ENCODE data around the gene METTL22.

Gene METTL22

DNA sequence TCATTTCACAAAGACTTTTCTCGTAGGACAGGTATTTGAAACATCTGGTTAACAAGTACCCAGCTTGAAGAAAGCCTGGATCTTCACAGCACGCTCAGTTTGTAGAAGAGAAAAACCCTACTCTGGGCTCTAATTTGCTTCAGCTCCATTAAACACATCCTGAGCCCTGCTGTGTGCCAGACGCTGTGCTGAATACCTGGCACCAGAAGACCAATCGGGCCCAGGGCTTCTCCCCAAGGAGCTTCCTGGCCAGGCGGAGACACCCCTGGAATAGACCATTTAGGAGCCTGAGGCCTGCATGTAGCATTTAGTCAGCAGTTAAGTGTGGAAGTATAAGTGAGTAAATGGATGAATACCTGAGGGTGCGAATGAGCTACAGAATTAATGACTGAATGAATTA lies 44.0 kb downstream of the METTL22 start:
- DNase-seq (ENCODE audit: low read depth, low spot score), result no peak

DNA sequence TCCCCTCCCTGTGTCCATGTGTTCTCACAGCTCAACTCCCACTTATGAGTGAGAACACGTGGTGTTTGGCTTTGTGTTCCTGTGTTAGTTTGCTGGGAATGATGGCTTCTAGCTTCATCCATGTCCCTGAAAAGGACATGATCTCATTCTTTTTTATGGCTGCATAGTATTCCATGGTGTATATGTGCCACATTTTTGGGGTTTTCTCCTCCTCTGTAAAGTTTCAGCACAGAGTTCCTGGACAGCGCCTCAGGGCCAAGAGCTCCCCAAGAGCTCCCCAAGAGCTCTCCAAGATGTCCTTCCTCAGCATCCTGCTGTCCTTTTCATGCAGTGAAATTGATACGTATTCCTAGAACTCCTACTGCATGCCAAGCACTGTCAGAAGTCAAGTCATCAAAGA lies 46.0 kb downstream of the METTL22 start:
- no peak for DNase-seq (ENCODE audit: low read depth, low spot score)

DNA sequence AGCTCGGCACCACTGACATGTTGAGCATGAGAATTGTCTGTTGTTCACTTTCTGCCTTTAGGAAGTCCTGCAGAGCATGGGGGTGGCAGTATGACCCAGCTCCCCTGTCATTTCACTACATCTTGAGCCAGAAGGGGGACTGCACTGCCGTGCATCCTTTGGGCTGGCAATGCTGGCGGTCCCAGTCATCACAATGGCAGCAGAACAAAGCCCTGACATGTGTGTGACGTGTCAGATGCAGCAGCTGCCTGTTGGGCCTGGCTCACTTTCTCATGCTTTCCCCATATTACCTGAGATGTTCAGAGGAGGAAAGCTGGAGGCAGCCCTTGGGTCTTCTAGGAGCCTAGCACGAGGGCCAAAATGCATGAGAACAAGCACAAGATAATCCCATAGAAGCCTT lies 46.6 kb downstream of the METTL22 start:
- DNase-seq (ENCODE audit: low read depth, low spot score), result no peak

DNA sequence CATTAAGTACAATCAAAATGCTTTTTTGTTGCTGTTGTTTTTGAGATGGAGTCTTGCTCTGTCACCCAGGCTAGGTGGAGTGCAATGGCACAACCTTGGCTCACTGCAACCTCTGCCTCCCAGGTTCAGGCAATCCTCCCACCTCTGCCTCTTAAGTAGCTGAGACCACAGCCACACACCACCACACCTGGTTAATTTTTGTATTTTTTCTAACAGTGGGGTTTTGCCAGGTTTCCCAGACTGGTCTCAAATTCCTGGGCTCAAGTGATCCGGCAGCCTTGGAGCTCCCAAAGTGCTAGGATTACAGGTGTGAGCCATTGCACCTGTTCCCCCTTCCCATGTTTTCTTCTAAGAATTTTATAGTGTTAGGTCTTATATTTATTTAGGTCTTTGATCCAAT lies 48.0 kb downstream of the METTL22 start:
- DNase-seq (ENCODE audit: low read depth, low spot score), result no peak

DNA sequence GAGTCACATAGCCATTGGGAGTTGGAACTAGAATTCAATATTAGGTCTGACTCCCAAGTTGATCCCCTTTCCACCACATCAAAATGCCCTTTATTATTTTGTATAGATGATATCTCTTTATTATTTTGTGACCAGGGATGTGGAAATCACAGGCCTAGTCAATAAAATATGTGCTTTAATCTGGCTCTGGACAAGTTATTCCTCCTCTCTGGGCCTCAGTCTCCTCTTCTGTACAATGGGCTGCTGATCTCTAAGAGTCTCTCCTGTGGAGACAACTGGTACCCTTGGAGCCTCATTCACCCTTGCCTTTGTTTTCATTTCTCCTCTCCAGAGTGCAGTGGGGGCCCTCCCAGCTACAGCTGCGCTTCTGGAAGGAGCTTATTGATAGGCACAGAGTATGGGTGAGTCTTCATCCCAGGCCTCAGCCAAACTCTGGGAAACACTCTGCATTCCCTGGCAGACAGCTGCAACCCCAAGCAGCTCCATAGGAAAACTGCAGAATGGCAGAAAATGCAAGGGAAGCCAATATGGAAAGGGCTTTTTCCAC lies 48.6 kb downstream of the METTL22 start:
- DNase-seq (ENCODE audit: low read depth, low spot score), result no peak

DNA sequence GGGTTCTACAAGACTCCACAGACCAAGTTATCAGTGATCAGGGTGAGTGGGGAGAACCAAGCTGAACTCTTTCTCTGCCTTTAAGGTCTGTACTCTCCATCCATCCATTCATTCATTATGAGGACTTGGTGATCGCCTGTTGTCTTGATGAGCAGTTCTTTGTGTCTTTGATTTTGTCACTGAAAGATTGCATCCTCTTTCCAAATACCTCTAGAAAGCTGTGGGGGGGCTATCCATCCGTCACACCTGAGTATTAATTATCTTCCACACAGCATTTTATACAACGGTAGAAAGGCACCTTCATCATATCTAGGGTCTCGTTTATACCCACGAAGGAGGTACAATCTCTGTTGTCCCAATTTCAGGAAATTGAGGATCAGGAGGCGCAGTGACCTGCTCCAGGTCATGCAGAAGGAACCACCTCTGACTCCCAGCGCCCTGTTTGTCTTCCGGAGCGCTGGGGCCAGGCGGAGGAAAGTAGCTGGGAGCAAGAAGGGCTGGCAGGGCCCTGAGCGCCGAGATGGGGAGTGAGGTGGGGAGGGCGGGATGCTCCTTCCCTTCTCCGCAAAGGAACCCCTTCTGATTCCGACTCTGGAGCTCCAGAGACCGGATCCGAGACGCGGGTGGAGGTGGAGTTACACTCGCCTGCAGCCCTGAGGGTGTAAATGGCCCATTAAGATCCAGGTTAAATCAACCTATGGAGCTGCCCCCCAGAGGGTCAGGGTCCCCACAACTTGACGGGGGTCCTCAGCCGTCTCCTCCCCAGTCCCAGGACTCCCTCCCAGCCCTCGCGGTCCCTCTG lies 52.3 kb downstream of the METTL22 start:
- DNase-seq (ENCODE audit: low read depth, low spot score), result no peak

DNA sequence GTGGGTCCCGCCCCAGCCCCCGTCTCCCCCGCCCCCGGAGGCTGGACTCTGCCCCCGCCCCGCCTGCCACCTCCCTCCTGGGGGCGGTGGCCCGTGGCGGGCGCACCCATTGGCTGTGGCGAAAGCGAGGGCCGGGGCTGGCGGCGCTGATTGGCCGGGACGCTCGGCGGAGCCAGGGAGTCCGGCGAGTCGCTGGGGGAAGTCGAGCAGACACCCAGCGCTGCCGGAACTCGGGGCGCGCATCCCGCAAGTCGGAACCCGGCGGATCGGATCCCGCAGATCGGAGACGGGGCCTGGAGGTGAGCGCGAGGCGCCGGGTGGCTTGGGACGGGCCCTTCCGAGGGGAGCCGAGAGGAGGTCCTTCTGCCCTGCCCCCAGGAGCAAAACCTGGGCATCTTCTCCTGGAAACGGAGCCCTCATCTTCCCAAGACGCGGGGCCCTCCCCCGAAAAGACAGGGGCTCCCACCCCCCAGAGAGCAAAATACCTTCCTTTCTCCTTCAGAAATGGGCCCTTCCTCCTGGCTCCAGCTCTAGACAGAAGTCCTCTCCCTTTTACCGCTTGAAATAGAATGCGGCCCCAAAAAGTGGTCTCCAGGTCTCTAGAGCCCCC lies 53.0 kb downstream of the METTL22 start, which contains the start of gene ABAT:
Gene ABAT, plus strand, starts transcription at position 205 of the 610 bp plus-strand sequence. CDS start 61,123 bp downstream, outside the sequence.
- DNase-seq (ENCODE audit: low read depth, low spot score), result peak; percentile 58

DNA sequence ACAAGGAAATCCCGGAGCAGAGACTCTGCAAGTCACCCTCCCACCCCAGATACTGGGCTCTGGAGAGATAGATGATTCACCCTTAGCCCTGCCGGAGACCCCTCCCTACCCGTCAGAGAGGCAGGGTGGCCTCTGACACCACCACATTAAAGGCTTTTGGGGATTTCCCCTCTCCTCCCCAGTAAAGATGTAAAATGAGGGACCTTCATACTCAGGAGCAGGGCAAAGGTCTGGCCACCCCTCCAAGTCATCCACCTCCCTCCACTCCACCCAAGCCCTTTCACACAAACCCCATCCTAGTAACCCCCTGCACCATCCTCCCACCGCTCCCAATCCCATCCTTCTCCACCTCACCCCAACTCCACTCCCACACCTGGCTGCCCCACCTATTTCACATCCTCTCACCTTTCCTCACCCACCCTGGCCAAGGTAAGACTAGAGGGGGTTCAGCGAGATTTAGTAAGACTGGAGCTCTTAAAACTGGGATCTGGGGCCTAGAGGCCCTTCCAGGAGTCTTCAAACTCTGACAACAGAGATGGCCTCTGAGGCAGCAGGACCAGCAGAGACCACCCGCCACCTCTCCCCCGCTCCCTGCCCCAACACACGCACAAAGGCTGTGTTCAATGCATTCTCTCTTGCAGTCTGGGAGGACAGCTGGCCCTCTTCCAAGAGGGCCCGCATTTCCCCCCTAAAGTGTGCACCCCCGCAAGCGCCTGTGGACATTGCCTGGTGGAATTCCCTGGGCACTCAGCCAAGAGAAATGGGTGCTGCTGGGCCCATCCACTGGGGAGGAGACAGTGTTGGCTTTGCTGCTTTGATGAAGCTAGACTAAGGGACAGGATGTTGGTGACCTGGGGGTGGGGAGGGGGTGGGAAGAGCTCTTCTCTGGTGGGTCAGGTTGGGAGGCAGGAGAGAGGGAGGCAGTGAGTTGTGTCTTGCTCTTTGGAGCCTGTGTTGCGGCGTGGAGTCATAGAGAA lies 54.0 kb downstream of the METTL22 start:
- peak; percentile 15 for DNase-seq (ENCODE audit: low read depth, low spot score)

DNA sequence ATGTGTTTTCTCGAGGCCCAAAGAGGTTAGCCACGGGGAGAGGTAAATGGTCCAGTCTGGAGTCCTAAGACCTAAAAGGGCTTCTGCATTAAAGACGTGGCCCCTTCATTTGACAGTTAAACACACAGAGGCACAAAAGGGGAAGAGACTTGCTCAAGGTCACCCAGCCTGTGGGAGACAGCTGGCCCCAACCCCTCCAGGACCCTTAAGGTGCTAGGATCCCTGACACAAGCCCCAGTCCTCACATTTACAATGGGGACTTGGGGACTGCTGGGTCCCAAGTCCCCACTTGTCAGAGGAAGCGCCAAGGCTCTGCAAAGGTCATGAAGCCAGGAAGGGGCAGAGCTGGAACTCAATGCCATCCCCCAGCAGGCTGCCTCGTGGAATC lies 54.7 kb downstream of the METTL22 start:
- DNase-seq (ENCODE audit: low read depth, low spot score), result no peak

DNA sequence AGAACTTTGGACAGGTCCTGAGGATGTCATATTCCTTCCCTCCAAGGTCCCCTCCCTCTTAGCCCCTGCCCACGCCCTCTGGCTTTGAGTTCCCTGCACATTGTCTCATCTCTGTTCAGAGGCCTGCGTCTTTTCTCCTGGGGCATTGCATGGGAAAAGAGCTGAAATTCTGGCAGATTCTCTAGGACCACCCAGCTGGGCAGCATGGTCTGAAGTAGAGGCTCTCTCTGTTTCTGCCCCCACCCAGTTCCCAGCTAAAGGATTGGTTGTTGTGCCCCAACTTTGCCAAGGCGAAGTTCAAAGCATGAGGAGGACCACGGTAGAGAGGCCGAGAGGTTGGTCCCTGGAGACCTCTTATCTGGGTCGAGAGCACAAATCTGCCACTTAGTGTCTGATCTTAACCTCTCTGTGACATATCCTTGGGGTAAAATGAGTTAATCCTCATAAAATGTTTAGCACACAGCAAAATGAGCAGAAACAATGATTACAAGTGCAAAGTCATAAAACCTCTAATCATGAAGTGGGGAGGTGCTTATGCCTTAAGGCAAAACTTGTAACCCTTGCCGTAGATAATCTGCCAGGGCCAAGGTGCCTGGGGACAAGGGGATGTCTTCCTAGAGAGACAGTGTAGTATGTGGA lies 55.4 kb downstream of the METTL22 start:
- no peak for DNase-seq (ENCODE audit: low read depth, low spot score)

DNA sequence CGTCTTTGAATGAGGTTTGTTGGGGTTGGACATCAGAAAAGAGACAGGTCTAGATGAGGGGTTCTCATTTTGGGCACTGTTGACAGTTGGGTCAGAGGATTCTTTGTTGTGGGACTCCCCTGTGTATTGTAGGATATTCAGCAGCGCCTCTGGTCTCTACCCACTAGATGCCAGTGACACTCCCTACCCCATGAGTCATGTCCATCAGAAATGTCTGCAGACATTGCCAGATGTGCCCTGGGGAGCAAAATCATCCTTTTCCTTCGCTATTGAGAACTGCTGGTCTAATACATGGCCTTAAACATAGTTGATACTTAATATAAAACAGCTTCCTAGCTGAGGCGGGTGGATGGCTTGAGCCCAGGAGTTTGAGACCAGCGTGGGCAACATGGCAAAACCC lies 56.0 kb downstream of the METTL22 start:
- DNase-seq (ENCODE audit: low read depth, low spot score), result no peak

DNA sequence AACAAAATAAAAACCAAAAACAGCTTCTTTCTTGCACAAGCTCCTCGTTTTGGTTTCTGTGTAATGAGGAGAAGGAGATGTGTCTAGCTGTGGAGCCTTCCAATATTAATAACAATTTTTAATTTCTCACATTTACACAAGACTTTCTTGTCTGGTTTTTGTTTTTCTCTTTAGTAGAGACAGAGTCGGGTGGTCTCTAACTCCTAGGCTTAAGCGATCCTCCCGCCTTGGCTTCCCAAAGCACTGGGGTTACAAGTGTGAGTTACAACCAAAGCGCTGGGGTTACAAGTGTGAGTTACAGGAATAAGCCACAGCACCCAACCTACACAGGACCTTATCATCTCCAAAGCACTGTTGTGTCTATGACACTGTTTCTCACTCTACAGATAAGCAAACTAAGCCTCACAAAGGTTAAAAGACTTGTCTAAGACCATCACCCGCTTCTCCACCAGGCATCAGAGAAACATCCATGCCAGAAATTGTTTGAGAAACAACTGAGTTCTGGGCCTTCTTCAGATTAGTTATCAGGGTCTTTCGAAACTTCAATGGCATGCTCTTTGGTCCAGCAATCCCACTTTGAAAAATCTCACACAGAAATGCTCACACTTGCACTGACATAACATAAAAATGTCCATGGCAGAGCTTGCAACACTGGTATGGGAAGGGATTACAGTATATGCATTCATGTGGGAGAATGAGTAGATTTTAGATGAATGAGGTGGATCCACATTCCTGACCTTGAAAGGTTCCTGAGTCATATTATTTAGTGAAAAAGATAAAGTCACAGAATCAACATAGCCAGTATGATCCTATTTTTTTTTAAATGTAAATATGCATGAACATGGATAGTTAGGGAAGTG lies 56.8 kb downstream of the METTL22 start:
- DNase-seq (ENCODE audit: low read depth, low spot score), result no peak

DNA sequence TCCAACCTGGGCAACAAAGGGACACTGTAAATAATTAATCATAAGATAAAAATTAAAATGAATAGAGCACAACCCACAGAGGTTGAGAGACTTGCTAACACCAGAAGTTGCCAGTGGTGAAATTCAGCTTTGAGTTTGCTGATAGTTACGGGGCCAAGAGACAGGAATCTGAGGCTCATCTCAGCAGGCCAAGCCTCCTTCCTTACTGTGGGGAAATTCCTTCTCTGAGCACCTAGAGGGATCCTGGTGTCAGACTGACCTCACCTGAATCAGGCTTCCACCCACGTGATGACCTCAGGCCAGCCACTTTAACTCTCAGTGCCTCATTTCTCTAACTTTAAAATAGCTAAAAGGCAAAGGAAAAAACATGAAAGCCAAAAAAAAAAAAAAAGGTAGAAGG lies 57.7 kb downstream of the METTL22 start:
- no peak for DNase-seq (ENCODE audit: low read depth, low spot score)

DNA sequence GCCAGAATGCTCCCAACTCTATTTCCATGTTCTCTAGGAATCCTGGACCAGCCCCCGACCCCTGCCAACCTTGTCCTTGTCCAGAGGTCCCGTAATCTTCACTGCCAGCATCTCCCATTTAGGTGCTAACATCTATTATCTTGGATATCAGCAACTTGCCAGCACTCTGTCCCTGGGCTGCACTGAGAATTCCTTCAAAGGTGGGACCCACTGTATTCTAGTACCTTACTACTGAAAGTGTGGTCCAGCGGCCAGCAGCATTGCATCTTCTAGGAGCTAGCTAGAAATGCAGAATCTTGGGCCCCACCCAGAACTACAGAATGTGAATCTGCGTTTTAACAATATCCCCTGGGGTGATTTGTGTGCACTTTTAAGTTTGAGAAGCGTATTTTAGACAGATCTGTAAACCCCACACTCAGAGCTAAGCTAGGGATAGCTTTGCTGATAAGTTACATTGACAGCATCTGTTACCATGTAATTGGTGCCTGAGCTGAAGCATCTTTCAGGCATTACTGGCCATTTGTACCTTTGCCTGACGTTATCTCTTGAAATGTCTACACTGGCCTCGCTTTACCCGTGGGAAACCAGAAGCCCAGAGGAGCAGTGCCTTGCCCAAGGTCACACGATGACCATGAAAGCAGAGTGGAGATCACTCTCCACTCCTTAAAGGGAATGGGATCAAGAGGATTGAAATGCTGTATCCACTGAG lies 61.2 kb downstream of the METTL22 start:
- no peak for DNase-seq (ENCODE audit: low read depth, low spot score)

DNA sequence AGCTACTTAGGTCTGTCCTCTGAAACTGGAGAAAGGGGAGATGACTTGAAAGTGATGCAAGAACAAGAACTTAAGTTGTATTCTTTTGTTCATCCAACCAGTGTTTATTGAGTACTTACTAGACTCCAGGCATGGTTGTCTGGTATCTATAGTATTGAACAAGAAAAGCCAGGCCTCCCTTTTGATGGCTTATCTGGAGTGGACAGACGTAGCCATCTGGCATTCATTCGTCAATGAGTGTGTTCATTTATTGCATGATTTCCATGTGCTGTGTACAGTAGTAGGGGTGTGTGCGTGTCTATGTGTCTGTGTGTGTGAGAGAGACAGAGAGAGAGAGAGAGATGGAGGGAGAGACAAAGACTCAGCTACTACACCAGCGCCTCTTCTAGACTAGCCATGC lies 62.1 kb downstream of the METTL22 start:
- no peak for DNase-seq (ENCODE audit: low read depth, low spot score)

DNA sequence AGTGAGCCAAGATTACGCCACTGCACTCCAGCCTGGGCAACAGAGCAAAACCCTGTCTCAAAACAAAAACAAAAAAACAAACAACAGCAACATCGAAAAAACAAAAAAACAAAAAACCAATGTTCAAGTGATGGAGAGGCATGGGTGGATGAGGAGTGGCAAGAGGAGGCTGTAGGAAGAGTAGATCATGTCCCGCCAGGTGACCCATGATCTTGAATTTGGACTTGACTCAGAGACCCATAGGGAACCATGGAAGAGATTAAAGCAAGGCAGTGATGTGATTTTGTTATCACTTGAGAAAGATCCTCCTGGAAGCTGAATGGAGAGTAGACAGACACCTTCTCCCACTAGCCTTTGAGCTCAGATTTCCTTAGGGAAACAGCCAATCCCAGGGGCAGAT lies 64.1 kb downstream of the METTL22 start:
- DNase-seq (ENCODE audit: low read depth, low spot score), result no peak

DNA sequence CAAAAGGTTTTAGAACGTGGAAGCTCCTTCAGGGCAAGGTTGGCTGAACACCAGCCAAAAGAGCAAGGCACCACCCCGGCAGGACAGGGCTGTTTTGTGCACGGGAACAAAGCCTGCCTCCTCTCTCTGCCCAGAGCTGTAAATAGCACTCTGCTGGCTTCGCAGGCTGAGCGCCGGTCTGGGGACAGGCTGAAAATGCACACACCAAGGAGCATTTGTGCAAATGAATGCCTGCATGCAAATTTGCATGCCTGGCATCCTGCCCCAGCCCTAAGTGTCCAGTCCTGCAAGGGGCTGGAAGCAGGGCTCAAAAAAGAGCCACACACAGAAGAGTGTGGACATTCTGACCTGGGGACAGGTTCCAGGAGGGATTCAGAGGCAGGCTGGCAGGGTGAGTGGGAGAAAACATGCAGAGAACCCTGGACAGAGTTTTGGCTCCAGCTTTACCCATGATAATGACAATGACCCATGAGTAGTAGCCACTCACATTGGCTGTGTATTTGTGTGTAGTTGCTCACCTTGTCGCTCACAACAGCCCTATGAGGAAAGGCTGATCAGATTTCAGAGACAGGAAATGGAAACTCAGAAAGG lies 64.6 kb downstream of the METTL22 start:
- no peak for DNase-seq (ENCODE audit: low read depth, low spot score)

DNA sequence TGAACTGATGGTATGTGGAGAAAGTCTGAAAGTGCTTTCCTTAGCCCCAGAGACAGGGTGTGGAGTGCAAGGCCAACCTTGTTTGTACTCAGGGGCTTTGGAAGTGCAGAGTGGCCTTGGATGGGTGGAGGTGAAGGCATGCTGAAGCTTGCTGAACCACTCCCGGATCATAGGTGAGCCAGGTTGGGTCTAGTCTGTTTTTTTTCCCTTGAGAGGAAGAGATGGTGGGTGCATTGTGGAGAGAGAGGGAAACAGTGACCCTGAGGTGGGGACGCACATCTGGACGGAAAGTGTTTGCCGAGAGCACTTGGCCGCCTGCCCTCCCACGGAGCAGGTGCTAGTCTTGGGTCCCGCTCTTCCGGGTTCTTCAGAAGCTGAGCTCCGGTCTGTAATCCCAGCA lies 65.4 kb downstream of the METTL22 start:
- DNase-seq (ENCODE audit: low read depth, low spot score), result no peak

DNA sequence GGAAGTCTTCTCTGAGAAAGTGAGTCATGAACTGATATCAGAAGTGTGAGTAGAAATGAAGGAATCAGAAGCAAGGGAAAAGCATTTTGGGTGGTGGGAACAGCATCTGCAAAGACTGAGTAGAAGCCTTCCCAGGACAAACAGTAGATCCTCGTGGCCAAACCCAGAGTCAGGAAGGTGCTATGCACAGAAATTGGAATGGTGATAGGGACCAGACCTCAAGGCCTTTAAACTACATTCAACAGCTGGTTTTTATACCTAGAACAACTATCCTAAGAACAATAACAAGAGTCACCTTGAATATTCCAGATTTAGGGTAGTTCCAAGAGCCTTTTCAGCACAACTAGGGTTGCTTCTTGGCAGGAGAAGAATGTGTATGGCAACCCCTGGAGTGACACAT lies 68.2 kb downstream of the METTL22 start:
- no peak for DNase-seq (ENCODE audit: low read depth, low spot score)
